ENCODE data around the gene CYP2A13.
"Not testable (repeated sequence)": the region's sequence is repeated elsewhere in the genome, so short reads cannot be mapped to it uniquely, and the experiment has no call there.

The CYP2A13 gene

GRCh38 chr19:41088151-41088550 lies at the start of gene CYP2A13:
Gene CYP2A13 (plus strand): TSS chr19:41088451. CDS start chr19:41088472, 21 bp downstream.
- DNase-seq (ENCODE audit: low read depth): no peak

- DNase-seq (ENCODE audit: low read depth): no peak
Measured at GRCh38 chr19:41039806-41040205, 48.4 kb upstream of the CYP2A13 start.

- DNase-seq (ENCODE audit: low read depth): peak; percentile 13
Measured at GRCh38 chr19:41045095-41045494, 43.2 kb upstream of the CYP2A13 start.

- no peak for DNase-seq (ENCODE audit: low read depth)
Measured at GRCh38 chr19:41050426-41050825, 37.8 kb upstream of the CYP2A13 start.

- DNase-seq (ENCODE audit: low read depth): not testable (repeated sequence)
Measured at GRCh38 chr19:41052162-41052561, 36.1 kb upstream of the CYP2A13 start.

GRCh38 chr19:41053331-41053730 lies 34.9 kb upstream of the CYP2A13 start:
- DNase-seq (ENCODE audit: low read depth): not testable (repeated sequence)

- peak; percentile 65 for DNase-seq (ENCODE audit: low read depth)
Measured at GRCh38 chr19:41064974-41065569, 23.2 kb upstream of the CYP2A13 start.

- no peak for DNase-seq (ENCODE audit: low read depth)
Measured at GRCh38 chr19:41076286-41076685, 12.0 kb upstream of the CYP2A13 start.

GRCh38 chr19:41083516-41083915 lies 4.7 kb upstream of the CYP2A13 start:
- no peak for DNase-seq (ENCODE audit: low read depth)

- DNase-seq (ENCODE audit: low read depth): no peak
Measured at GRCh38 chr19:41085748-41086415, 2.4 kb upstream of the CYP2A13 start.

- DNase-seq (ENCODE audit: low read depth): no peak
Measured at GRCh38 chr19:41089959-41090358, 1.7 kb downstream of the CYP2A13 start.

GRCh38 chr19:41095703-41096102 lies 7.5 kb downstream of the CYP2A13 start:
- DNase-seq (ENCODE audit: low read depth): no peak

GRCh38 chr19:41096353-41096752 lies 8.1 kb downstream of the CYP2A13 start:
- no peak for DNase-seq (ENCODE audit: low read depth)

- no peak for DNase-seq (ENCODE audit: low read depth)
Measured at GRCh38 chr19:41097302-41097701, 9.1 kb downstream of the CYP2A13 start.

GRCh38 chr19:41098762-41099161 lies 10.5 kb downstream of the CYP2A13 start:
- no peak for DNase-seq (ENCODE audit: low read depth)

- not testable (repeated sequence) for DNase-seq (ENCODE audit: low read depth)
Measured at GRCh38 chr19:41102210-41102609, 14.0 kb downstream of the CYP2A13 start.

GRCh38 chr19:41106177-41106576 lies 17.9 kb downstream of the CYP2A13 start:
- DNase-seq (ENCODE audit: low read depth): no peak

- DNase-seq (ENCODE audit: low read depth): no peak
Measured at GRCh38 chr19:41111296-41111695, 23.0 kb downstream of the CYP2A13 start.

GRCh38 chr19:41111750-41112295 lies 23.6 kb downstream of the CYP2A13 start:
- no peak for DNase-seq (ENCODE audit: low read depth)

- no peak for DNase-seq (ENCODE audit: low read depth)
Measured at GRCh38 chr19:41112728-41113290, 24.6 kb downstream of the CYP2A13 start.

GRCh38 chr19:41114132-41114531 lies 25.9 kb downstream of the CYP2A13 start, which contains the start of gene CYP2F1:
Gene CYP2F1 (plus strand): TSS chr19:41114432. CDS start chr19:41116189, 1,757 bp downstream.
- DNase-seq (ENCODE audit: low read depth): no peak

GRCh38 chr19:41116261-41116660 lies 28.0 kb downstream of the CYP2A13 start:
- DNase-seq (ENCODE audit: low read depth): no peak
